Measurements from ENCODE around the gene TENM3.

TENM3 gene

DNA sequence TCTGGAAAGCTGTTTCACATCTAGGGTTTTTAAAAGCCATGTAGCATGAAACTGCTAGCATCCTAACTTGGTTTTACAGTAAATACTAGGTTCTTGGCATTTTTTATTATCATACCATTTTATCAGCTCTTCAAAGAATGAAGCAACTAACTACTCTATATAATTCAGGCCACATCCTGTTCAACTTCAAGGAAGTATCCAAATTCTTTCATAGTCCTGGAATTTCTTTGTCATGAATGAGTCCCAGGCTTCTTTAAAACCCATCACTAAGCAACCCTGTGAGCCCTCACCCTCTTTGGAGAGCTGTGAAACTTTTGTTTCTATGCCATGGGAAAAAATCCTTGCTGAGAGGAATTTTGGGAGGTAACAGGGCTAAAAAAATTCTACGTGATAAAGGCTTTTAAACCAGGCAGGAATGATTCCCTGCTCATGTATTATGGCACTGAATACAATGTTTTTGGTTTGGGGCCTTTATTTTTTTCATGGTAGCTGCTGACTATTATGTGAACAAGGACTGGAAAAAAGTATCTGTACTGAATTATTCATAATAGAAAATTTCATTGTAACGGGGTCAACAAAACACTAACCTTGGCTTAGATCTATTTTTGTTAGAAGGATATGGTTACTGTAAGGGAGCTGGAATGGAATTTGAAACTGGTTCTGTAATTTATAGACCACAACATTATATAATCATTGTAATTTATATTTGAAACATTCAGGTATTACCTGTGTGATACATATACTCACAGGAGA is 509.1 kb downstream of the TENM3 start:
- no peak for FAIRE-seq

DNA sequence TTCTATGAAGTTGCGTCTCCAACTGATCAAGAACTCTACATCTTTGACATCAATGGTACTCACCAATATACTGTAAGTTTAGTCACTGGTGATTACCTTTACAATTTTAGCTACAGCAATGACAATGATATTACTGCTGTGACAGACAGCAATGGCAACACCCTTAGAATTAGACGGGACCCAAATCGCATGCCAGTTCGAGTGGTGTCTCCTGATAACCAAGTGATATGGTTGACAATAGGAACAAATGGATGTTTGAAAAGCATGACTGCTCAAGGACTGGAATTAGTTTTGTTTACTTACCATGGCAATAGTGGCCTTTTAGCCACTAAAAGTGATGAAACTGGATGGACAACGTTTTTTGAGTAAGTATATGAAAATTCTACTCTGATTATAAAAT is 511.7 kb downstream of the TENM3 start:
- FAIRE-seq, result no peak

DNA sequence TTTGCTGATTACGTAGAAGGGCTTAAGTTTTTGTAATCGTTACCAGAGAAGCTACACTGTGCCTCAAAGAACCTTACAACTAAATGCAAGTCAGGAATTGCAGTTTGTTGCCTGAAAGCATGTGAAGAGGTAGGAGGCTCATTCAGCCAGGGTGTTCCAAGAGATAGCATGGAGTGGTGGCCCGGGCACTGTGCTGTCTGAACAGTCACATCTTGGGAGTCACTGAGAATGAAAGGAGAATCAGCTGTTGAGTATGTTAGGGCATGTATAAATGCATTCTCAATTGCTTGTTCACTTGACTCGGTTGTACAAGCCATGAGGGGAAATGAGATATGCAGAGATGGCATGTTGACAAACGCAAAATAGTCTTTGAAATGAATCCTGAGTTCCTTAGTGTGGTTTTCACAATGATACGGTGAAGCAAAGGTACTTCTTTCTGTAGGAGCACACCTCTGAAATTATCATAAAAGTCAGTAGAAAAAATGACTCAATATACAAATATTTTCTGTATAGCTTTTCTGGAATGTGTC is 513.0 kb downstream of the TENM3 start:
- no peak for FAIRE-seq

DNA sequence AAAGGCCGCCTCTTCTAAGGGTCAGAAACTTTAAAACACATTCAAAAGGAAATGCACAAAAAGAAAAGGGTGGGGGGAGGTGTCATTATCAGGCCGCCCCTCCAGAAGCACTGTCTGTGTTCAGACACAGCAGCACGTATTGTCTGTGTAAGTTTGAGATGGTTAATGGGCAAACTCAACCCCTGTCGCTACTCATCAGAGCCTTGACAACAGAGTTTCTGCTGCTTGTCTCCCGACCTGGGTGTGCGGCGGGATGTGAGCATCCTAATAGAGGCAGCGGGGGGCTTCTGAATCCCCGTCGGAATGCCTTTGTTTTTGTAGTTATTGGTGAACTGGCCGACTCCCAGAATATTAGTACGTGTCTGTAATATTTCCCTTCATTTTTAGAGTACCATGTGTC is 515.1 kb downstream of the TENM3 start:
- FAIRE-seq, result no peak

DNA sequence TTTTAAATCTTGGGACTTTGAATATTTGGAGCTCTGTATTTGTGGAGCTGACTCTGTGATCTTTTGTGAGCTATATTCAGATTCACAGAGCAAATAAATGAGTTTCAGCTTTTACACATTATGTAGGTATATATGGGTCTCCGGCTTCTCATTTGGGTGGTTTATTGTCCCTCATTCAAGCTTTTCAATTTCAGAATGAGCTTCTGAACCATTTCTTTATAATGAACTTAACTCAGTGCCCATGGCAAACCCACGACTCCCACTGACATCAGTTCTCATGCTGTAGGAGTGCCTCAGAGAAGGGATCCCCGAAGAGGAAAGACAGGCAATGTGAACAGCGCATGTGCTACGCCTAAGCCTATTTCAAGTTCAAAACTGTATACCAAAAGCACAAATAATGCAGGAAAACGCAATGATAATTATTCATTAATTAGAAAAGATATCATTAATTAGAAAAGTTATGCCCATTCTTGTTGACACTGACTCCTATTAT is 517.4 kb downstream of the TENM3 start:
- FAIRE-seq, result no peak

DNA sequence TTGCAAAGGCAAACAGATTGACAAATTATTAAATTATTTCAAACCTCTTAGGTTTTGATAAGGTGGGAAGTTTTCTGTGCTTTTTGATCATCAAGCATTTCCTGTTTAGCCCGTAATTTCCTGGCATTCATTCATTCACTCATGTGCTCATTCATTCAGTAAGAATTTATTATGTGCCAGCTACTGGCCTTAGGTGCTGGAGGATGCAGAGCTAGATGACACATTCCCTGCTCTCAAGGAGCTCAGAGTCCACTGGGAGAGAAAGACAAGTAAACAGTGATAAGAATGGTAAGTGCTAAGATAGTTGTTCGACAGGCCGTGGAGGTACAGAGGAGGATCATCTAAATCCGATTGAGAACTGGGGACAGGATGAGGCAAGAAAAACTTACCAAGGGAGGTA is 520.9 kb downstream of the TENM3 start:
- FAIRE-seq, result no peak

DNA sequence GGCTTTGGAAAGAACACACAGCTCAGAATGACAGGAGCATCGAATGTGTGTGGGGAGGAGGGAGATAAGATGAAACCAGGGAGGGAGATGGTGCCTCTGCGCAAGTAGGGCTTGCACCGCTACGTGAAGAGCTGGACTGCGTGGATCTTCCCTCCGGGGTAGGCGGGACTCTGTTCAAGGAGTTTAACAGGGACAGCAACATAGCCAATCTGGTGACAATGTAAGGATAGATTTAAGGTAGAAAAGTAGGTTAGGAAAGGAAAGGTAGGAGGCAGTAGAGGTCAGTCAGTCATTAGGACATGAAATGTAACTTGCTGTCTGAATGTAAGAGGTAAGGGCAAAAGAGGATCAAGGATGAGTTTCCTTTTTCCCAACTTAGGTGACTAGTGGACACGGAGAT is 521.4 kb downstream of the TENM3 start:
- FAIRE-seq, result no peak

DNA sequence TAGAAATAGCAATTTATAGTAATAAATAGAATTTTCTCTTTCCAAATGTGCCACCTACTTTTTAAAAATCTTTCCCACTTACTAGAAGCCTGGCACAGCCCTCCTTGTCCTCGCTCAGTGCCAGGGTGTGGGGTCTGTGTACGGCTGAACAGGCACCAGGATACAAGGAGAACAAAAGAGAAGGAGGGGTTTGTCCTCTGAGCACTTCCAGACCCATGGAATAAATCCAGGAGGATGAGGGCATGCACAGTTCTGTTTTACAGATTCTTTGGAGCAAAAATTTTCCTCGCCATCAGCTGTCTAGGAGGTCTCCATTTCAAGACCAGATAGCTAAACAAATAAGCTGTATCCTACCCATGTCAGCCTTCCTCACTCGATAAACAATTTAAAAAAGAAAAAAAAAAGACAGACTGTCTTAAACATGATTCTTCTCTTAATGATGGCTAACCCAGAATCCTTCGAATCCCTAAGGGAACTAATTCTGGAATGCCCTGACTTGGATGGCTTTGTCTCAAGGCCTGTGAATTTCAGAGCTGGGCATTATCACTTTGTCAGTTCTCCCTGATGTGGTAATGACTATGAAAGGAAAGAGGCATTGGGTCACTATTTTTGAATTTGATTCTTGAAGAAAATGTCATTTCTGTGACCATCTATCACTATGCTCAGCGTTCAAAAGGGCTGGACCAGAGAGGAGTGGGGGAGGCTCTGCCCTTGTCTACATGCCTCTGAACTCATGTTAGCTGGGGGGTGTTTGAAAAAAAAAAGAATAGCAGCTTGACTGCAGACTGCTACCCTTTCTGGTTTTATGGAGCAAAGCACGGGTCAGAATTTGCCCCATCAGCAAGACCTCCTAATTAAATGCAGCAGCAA is 523.0 kb downstream of the TENM3 start:
- no peak for FAIRE-seq

DNA sequence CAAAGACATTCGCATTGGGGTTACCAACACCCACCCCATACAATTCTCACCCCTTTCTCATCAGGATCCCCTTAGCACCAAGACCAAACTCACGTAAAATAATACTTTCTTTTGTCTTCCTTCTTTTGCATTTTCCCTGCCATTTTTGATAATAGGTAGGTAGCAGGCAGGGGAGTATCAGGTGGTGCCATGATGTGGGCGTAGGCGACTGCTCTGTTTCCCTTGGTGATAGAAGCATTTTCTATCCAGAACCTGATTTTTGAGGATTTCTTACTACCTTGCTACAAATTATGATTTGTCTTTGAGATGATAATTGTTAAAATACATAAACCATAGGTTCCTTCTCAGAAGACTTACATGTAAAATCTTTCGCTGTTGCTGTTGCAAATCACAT is 523.7 kb downstream of the TENM3 start:
- FAIRE-seq, result no peak

DNA sequence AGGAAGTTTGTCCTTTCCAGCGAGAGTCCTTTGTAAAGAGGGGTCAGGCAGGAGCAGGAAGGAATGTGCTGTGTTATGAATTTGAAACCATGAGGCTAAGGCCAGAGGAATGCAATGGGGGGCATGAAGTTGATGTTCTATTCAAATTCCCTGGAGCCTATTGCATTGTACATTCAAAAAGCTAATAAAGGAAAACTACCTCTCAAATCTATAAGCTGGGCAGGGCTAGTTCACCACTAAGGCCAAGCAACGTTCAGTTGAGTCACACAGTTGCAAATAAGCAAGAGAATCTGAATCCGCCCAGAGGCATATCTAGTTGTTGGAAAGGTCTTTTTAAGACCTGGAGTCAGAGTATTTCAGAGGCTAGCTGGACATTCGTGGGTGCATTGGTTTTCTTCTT is 525.6 kb downstream of the TENM3 start:
- FAIRE-seq, result no peak

DNA sequence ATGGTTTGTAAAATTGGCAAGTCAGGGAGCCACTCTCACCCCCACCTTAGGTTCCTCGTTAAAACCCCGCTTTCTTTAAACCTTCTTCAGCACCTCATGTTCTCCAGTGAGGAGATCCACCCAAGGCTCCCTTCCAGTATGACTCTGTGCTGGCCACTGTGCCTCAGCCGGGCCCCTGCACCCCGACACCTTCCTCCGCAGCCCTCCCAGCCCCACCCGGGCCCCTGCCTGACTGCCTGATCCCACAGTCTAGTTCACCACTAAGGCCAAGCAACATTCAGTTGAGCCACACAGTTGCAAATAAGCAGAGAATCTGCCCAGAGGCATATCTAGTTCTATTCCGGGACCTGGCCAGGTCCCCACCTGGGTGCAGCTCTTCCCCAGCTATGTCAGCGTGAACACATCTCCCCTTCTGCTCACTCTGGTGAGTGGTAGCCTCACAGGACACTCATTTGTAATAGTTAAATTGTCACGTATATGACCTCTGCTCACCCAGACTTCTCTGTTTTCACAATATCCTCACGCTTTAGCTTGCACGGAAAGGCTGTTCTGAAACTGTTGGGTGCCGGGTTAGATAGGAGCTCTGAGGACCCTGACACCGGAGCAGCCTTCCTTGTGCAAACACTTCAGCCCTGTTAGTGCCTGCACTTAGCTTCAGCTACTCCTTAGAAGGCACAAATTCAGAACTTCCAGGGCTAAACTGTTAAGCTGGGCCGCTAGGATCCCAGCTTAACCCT is 527.2 kb downstream of the TENM3 start:
- FAIRE-seq, result no peak

DNA sequence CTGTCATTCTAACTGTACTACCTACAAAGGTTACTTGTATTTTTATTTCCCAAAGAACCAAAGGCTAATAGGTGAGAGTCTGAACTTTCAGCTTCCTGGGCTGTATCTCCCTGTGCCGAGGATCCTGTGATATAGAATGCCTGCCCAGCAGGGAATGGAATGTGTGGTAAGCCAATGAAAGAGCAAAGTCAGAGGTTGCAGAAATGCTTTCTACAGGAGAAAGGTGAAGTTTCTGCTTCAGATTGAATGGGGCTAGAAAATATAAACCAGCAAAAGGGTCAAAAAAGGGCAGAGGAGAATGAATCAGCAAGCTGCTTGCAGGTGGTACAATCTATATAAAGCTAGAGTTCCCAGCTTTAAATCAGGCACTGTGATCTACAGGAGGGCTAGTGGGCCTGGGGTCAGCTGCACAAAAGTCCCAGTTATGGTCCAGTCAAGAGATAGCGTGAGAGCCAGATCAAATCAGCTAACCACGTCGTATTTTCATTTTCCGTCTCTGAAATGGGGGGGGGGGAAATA is 527.9 kb downstream of the TENM3 start:
- no peak for FAIRE-seq

DNA sequence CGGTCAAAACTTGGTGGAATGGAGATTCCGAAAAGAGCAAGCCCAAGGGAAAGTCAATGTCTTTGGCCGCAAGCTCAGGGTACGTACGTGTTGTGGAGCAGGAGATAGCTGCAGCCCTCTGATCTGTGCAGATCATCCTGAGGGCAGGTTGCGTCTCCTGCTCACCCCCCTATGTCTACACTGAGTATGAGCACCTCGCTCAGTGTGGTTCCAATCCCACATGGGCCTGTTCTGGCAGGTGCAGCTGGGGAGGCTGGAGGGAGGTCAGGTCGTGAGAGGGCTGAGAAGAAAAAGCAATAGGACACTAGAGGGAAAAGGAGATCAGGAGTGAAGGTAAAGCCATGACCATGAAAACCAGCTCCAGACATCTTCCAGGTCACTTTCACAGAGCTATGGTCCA is 531.9 kb downstream of the TENM3 start:
- FAIRE-seq, result no peak

DNA sequence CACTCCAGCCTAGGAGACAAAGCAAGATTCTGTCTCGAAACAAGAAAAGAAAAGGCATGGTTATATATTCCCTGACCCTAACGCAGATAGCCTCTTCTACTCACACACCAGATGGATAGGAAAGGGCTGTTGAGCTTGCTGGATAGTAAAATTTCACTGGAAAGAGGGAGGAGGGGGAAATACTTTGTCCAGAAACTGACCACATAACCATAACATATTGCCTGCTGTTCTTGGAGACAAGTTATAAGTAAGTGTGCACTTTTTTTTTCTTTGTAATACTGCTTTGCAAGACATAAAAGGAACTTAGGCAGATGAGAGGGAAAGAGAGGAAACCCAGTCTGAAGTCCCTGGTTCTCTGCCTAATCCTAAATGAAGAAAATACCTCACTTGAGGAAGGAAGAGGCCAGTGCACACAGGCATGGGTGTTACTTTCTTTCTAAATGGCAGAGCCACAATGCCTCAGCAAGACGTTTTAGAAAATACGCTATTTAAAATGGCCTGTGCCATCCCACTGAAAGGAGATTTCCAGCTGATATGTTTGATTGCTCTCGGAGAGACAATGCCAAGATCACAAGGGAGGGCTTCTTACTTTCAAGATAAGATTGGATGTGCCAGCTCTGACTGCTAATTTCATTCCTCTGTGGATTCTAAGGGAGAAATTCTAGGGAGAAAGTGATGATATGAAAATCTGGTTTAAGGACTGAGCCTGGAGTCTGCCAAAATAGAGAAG is 533.3 kb downstream of the TENM3 start:
- no peak for FAIRE-seq

DNA sequence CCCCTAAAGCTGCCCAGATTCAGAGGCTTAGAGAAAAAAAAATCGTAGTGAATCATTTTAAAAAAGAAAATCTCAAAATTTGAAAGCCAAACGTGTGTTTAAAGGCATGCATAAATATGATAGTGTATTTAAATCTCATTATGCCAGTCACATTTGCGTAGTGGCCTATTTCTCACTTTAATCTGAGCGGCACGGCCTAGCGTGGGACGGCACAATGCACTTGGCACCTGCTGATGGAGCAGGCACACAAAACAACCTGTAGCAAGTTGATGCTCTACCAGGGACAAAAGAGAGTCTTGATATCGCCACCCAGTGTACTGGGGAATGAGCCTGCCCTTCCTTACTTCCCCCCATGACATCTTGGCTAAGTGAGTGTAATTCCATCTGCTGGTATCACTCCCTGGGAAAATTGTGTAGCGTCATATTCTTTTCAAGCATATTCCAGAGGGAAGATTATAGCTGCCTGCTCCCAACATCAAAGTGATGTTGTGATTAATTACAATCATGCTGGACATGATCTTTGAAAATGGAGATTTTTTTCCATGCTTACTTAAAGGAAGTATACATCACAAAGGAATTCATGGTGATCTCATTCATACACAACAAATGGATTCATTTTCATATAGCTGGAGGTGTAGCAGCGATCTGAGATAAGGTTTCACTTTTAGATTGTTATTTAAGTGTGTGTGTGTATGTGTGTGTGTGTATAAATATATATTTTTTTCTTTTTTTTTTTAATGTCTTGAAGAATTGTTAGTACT is 535.2 kb downstream of the TENM3 start:
- no peak for FAIRE-seq

DNA sequence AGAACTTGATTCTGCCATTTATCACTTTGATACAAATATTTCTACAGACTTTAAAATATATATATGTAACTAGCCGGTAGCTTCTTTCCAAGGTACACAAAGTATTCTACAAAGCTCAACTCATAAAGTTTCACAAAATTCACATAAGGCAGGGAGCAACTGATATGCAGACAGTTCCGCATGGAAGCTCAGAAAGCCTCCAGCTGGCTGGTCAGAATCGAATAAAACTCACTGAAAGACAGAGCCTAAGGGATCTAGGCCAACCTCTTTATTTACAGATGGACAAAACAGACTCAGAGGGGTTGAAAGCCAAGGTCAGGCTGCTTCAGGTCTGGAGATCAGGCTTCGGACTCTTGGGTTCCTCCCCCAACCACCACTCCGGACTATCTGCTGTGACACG is 543.8 kb downstream of the TENM3 start:
- no peak for FAIRE-seq

DNA sequence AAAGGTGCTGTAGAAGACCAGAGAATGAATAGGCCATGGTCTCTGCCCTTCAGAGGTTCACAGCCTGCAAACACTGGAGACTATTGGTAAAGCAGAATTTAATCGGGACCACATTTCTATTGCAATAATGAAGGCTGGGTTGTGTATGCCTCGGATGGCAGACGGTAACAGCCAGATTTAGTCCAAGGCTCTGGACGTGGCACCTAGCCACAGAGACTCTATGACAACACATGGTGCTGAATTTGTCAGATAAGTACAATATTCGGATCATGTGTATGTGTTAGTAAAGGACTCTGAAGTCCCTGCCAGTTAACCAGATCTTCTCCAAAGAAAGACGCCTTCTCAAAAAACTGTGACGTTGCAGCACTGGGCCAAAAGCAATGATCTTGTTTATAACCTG is 545.0 kb downstream of the TENM3 start:
- FAIRE-seq, result no peak

DNA sequence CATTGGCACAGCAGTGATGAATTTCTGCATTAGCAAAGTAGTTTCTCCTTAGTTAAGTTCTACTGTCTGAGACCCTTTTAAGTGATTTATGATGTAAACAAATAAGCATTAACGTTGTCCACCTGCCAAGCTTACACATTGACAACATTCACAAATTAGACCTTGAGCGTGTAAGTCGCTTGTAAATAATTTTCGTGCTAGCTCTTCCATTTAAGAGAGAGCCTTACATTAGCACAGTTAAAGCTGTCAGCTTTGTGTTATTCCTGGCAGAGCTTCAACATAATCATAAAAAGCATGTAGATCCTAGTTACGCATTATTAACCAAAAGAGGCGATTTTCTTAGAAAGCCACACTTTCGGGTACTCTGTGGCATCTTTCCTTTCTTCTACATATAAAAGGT is 546.3 kb downstream of the TENM3 start:
- no peak for FAIRE-seq

DNA sequence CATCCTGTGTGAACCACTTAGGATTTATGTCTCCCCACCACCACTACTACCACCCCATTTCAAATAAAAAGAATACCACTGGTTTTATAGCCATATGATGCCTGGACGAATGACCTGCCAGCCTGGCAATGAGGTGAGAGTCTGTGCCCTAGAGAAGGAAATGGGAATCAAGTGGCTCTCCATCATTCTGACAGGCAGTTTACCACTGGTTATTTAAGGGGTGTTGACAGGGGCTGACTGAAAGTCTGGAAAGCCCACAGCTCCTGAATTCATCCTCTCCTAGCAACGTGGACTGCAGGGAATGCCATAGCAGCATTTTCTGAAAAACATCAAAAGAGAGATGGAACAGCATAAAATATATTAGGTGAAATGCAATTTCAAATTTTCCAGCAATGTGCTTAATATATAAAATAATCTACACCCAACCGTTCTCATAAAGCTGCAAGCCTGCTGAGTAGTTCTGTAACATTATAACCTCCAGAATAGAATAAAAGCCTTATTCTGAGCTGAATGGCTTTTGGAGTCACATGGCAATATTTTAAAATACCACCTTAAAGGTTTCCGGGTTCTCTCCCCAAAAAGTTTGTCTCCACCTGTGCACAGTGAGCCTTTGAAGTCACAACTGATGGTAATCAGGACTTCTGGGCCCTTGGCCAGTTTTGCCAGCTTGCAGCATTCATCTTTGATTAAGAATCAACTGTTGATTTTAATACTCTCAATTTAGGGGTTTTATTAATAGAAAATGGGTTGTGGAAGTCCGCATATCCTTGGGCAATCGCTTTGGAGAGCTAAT is 552.4 kb downstream of the TENM3 start:
- FAIRE-seq, result no peak

DNA sequence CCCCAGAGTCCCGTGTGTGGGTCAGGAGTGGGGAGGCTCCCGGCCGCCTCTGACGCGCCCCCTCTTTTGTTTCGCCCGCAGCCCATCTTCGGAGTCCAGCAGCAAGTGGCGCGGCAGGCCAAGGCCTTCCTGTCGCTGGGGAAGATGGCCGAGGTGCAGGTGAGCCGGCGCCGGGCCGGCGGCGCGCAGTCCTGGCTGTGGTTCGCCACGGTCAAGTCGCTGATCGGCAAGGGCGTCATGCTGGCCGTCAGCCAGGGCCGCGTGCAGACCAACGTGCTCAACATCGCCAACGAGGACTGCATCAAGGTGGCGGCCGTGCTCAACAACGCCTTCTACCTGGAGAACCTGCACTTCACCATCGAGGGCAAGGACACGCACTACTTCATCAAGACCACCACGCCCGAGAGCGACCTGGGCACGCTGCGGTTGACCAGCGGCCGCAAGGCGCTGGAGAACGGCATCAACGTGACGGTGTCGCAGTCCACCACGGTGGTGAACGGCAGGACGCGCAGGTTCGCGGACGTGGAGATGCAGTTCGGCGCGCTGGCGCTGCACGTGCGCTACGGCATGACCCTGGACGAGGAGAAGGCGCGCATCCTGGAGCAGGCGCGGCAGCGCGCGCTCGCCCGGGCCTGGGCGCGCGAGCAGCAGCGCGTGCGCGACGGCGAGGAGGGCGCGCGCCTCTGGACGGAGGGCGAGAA is 556.5 kb downstream of the TENM3 start:
- no peak for FAIRE-seq

Measured in colon (tissue), 2 donors.